Natural killer cell treated with Interleukin-12 subunit alpha and Interleukin-12 subunit beta and Interleukin-15 and Interleukin-18, amount 100 ng/mL, for 72 hours (primary cell): ENCODE results near the gene FOSB. TPM values are rescaled to one million over a fixed set of nuclear protein-coding genes. Genes with fewer than 3 reads are reported as not detected.

ENCODE experiments used
- ATAC-seq, 2 donors: fragments of 150-1000 bp; cut with Tn5 transposase in 1 of 2; sonication (Bioruptor Pico), chemical (Tn5 transposase) in 1 of 2; 2 replicates each; pipeline ENCODE4 v1.10.0; 2021
- DNase-seq: peaks from one replicate; pipeline ENCODE4 v3.0.0; 2022; ENCODE audit warnings: low spot score
- H3K27ac Mint-ChIP-seq, 2 donors: 1 replicate in 1 of 2; 2 replicates in 1 of 2; pipeline ENCODE4 v1.8.0; 2022; ENCODE audit warnings: mixed read lengths in 2 of 2, mild to moderate bottlenecking in 1 of 2, moderate library complexity in 1 of 2
- H3K27me3 Mint-ChIP-seq, 2 donors: 1 replicate in 1 of 2; 2 replicates in 1 of 2; pipeline ENCODE4 v1.8.0; 2022; ENCODE audit warnings: mixed read lengths in 2 of 2
- H3K36me3 Mint-ChIP-seq: one replicate; pipeline ENCODE4 v1.8.0; 2022; ENCODE audit warnings: mixed read lengths
- H3K4me1 Mint-ChIP-seq, 2 donors: 1 replicate in 1 of 2; 2 replicates in 1 of 2; pipeline ENCODE4 v1.8.0; 2022; ENCODE audit warnings: low read depth in 2 of 2, mixed read lengths in 2 of 2, mild to moderate bottlenecking in 1 of 2
- H3K4me3 Mint-ChIP-seq: one replicate; pipeline ENCODE4 v1.8.0; 2022; ENCODE audit warnings: mixed read lengths
- H3K9me3 Mint-ChIP-seq: 2 replicates; pipeline ENCODE4 v1.8.0; 2022; ENCODE audit warnings: mixed read lengths
- total RNA-seq, 2 donors: library from RNA; stranded (reverse); gene quantifications; one replicate each; pipeline ENCODE4 v1.2.3, GENCODE V29; 2022

The FOSB gene
- total RNA-seq, 2 donors from 2014 or later: 16.3 to 18.0 TPM

GRCh38 chr19:45474606-45475521, 7.1 kb downstream of the FOSB start:
- Mint-ChIP-seq H3K4me3 (peak overlapping the region; percentile 28), H3K27me3 (peaks cover 6 to 7% of the 10 kb centered on the region in 2 donors), H3K9me3 (no peaks in the 10 kb centered on the region), H3K4me1 (peaks cover 53 to 55% of the 10 kb centered on the region in 2 donors), H3K27ac (peak overlapping the region; percentile 26 to 81), H3K36me3 (peaks cover 5% of the 10 kb centered on the region)
- ATAC-seq (no peak), DNase-seq (no peak)

- H3K9me3 Mint-ChIP-seq: no peaks in the 10 kb centered on the region
- peaks cover 5% of the 10 kb centered on the region for H3K36me3 Mint-ChIP-seq
- H3K27me3 Mint-ChIP-seq: peaks cover 6 to 7% of the 10 kb centered on the region in 2 donors
- no peak for ATAC-seq
- no peak for DNase-seq
- H3K27ac Mint-ChIP-seq: peak overlapping the region; percentile 57 to 81
- H3K4me3 Mint-ChIP-seq: no peak overlapping the region
- H3K4me1 Mint-ChIP-seq: peaks cover 49 to 53% of the 10 kb centered on the region in 2 donors
Observed at GRCh38 chr19:45475537-45476291, 7.9 kb downstream of the FOSB start.

- H3K27me3 Mint-ChIP-seq: peaks cover 6 to 7% of the 10 kb centered on the region in 2 donors
- peak overlapping the region; percentile 57 to 81 for H3K27ac Mint-ChIP-seq
Observed at GRCh38 chr19:45476304-45476703, 8.5 kb downstream of the FOSB start.

GRCh38 chr19:45477186-45477585, 9.4 kb downstream of the FOSB start:
- Mint-ChIP-seq H3K4me3 (peak overlapping the region; percentile 84), H3K27ac (peak overlapping the region; percentile 57 to 81), H3K36me3 (peaks cover 5% of the 10 kb centered on the region), H3K27me3 (peaks cover 3 to 7% of the 10 kb centered on the region in 2 donors), H3K9me3 (no peaks in the 10 kb centered on the region), H3K4me1 (peaks cover 44 to 53% of the 10 kb centered on the region in 2 donors)
- DNase-seq: no peak
- no peak for ATAC-seq

More at GRCh38 chr19:45476304-45476703, 8.5 kb downstream of the FOSB start:
- peak overlapping the region; percentile 53 for H3K4me3 Mint-ChIP-seq
- DNase-seq (no peak), ATAC-seq (no peak)
- H3K4me1 Mint-ChIP-seq: peaks cover 48 to 53% of the 10 kb centered on the region in 2 donors
- H3K9me3 Mint-ChIP-seq: no peaks in the 10 kb centered on the region
- peaks cover 5% of the 10 kb centered on the region for H3K36me3 Mint-ChIP-seq

- peak; percentile 21 to 26 for ATAC-seq
- peak overlapping the region; percentile 84 for H3K4me3 Mint-ChIP-seq
- DNase-seq: no peak
- peaks cover under 1 to 2% of the 10 kb centered on the region in 2 donors for H3K27me3 Mint-ChIP-seq
- peaks cover 5% of the 10 kb centered on the region for H3K36me3 Mint-ChIP-seq
- peaks cover 41 to 49% of the 10 kb centered on the region in 2 donors for H3K4me1 Mint-ChIP-seq
- no peaks in the 10 kb centered on the region for H3K9me3 Mint-ChIP-seq
- peak overlapping the region; percentile 79 to 87 for H3K27ac Mint-ChIP-seq
Observed at GRCh38 chr19:45477713-45478453, 10.1 kb downstream of the FOSB start.

- peaks cover 5% of the 10 kb centered on the region for H3K36me3 Mint-ChIP-seq
- DNase-seq (peak; percentile 89), ATAC-seq (peak; percentile 89 to 91)
- H3K27me3 Mint-ChIP-seq: no peaks in the 10 kb centered on the region
- H3K9me3 Mint-ChIP-seq: no peaks in the 10 kb centered on the region
- H3K4me1 Mint-ChIP-seq: peaks cover 40 to 48% of the 10 kb centered on the region in 2 donors
- H3K27ac Mint-ChIP-seq: peak overlapping the region; percentile 79 to 87
- H3K4me3 Mint-ChIP-seq: peak overlapping the region; percentile 84
Observed at GRCh38 chr19:45478454-45479238, 10.8 kb downstream of the FOSB start.

GRCh38 chr19:45483033-45483432, 15.2 kb downstream of the FOSB start:
- DNase-seq (no peak), ATAC-seq (no peak)
- Mint-ChIP-seq H3K27ac (peak overlapping the region in 1 of 2 donors; percentile 44), H3K4me3 (no peak overlapping the region), H3K36me3 (no peaks in the 10 kb centered on the region), H3K27me3 (no peaks in the 10 kb centered on the region), H3K4me1 (peaks cover 25 to 29% of the 10 kb centered on the region in 2 donors), H3K9me3 (no peaks in the 10 kb centered on the region)

- Mint-ChIP-seq H3K36me3 (no peaks in the 10 kb centered on the region), H3K9me3 (no peaks in the 10 kb centered on the region), H3K27ac (peak overlapping the region; percentile 44 to 59), H3K4me1 (peaks cover 17 to 18% of the 10 kb centered on the region in 2 donors), H3K27me3 (no peaks in the 10 kb centered on the region), H3K4me3 (peak overlapping the region; percentile 54)
- DNase-seq (no peak), ATAC-seq (no peak)
Observed at GRCh38 chr19:45484273-45484945, 16.6 kb downstream of the FOSB start.

GRCh38 chr19:45485305-45486077, 17.7 kb downstream of the FOSB start:
- Mint-ChIP-seq H3K9me3 (no peaks in the 10 kb centered on the region), H3K4me3 (peak overlapping the region; percentile 87), H3K27me3 (no peaks in the 10 kb centered on the region), H3K36me3 (no peaks in the 10 kb centered on the region), H3K4me1 (peaks cover 11 to 13% of the 10 kb centered on the region in 2 donors), H3K27ac (peak overlapping the region; percentile 59 to 85)
- ATAC-seq (peak; percentile 100), DNase-seq (peak; percentile 98)

GRCh38 chr19:45488708-45489107, 20.9 kb downstream of the FOSB start:
- Mint-ChIP-seq H3K9me3 (no peaks in the 10 kb centered on the region), H3K27ac (no peak overlapping the region), H3K4me1 (peaks cover 16 to 19% of the 10 kb centered on the region in 2 donors), H3K27me3 (peaks cover 0 to 5% of the 10 kb centered on the region in 2 donors), H3K36me3 (no peaks in the 10 kb centered on the region), H3K4me3 (no peak overlapping the region)
- DNase-seq: no peak
- ATAC-seq: no peak

GRCh38 chr19:45489216-45489855, 21.5 kb downstream of the FOSB start:
- ATAC-seq (no peak), DNase-seq (no peak)
- H3K4me3 Mint-ChIP-seq: no peak overlapping the region
- H3K9me3 Mint-ChIP-seq: no peaks in the 10 kb centered on the region
- peaks cover 0 to 5% of the 10 kb centered on the region in 2 donors for H3K27me3 Mint-ChIP-seq
- peaks cover 14 to 16% of the 10 kb centered on the region in 2 donors for H3K4me1 Mint-ChIP-seq
- no peaks in the 10 kb centered on the region for H3K36me3 Mint-ChIP-seq
- H3K27ac Mint-ChIP-seq: no peak overlapping the region
